GM21515 (cell line): Measurements from ENCODE around the gene BCOR.

Experiments
- ATAC-seq: cut with Tn5 transposase; IDR thresholded peaks from one replicate; pipeline ENCODE4 v1.9.1; 2021; ENCODE audit not compliant: unreplicated experiment

Gene BCOR

DNA sequence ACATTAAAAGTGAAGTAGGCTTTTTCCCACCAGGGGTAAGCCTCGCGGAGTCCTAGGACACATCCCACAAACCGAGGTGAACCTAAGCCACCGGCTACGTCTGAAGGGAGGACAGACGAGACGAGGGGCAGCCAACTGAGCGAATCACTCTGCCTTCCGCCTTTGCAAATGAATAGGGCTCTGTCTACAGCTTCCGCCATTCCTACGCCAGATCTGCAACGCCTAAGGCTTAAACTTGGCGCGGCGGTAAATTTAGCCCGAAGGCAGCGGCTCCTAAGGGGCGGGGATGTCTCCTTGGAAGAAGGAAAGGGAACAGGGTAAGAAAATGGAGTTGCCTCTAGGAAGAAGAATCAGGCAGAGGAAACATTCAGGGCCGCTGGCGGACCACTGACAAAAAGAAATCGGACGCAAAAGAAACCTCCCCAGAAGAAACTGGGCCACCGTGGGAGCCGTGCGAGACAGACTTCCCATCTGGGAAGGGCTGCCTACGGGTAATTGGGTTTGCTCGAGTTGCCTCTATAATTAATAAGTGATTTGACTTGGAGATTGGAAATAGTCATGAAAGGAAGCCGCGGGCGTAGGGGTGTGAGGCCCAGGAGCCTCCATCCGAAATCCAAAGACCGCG lies 90.5 kb downstream of the BCOR start:
- ATAC-seq: no peak

GRCh38 chrX:40006106-40007017 lies 91.4 kb downstream of the BCOR start:
- ATAC-seq: no peak

DNA sequence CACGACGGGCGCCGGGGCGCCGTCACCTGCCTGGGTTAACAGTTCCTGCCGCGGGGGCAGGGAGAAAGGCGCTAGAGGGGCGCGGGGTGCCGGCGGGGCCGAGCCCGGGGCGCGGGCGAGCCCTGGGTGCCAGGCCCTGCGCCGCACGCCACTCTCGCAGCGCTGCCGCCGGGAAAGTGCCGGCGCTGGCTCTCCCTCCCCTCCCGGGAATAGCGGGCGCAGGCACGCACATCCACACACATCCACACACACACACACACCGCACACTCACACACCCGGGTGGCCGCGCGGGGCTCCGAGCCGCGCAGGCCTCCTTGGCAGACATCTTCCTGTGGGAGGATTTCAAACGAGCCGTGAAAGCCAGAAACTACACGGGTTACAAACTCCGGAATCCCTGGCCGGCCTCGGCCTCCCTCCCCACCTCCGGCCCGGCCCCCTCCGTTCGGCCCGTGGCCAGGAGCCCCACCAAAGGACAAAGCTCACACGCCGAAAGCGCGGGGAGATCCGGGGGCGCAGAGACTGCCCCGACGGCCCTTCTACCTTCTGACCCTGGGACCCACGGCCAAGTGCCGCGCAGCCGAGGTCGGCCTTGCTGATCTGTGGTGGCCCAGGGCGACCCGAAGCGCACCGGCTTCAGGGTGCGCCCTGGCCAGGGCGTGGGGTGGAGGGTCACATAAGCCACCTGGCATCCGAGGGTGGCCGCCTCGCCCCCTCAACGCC lies 92.3 kb downstream of the BCOR start:
- no peak for ATAC-seq

GRCh38 chrX:40004921-40005291 lies 92.9 kb downstream of the BCOR start:
- ATAC-seq: no peak

DNA sequence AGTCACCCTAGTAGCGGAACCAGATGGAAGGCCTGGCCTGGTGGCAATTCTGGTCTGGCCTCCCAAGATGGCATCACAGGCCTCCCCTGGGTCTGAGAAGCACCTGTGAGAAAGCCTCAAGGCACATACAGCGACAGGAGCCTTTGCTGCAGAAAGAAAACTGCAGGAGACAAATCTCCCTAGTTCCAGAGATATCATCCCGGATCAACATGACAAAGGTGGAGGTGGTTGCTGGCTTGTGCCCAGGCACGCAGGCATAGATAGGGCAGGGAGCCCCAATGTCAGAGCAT lies 93.6 kb downstream of the BCOR start:
- ATAC-seq: no peak

- no peak for ATAC-seq
Observed at GRCh38 chrX:40003428-40004245, 94.1 kb downstream of the BCOR start.

DNA sequence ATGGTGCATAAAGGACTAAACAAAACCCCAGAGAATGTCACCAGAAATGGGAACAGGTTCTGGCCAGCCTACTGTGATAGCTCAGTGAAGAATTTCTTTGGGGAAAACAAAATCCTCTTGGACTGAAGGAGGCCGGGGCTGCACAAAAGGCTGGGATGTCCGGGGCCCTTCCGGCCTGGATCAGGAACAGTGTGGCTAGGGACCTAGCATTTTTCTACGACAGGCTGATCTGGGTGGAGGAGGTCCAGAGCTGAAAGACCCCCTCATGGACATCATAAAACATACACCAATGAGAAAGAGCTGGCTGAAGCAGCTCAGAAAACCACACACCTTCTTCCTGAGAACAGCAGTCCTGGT lies 94.7 kb downstream of the BCOR start:
- ATAC-seq: no peak
